SK-N-SH (cell line): Measurements from ENCODE around the gene CTTNBP2NL. TPM values are rescaled to one million over a fixed set of nuclear protein-coding genes. Genes with fewer than 3 reads are reported as not detected.
A peak's percentile ranks its signal among the peaks of the same experiment; 100 is the strongest.

Experiments used
- CTCF ChIA-PET: fragments of 300-600, 350-600 bp; formaldehyde crosslinking; extraction: SDS; loops from one replicate; lab custom pipeline; 2021; lab: Yijun Ruan, JAX
- POLR2A ChIA-PET: fragments of 350-600 bp; sonication (Branson Sonifier 250); formaldehyde crosslinking; extraction: SDS; loops from one replicate; lab custom pipeline; 2020; ENCODE audit warnings: antibody characterized with exemption, inconsistent platforms; lab: Yijun Ruan, JAX
- DNase-seq: peaks from one replicate; pipeline ENCODE4 v3.0.0; 2012
- H2AFZ ChIP-seq: fragments of 200-600 bp; sonication (generic); 2 replicates; pipeline ENCODE4 v1.8.1; 2016; ENCODE audit warnings: antibody characterized with exemption, mild to moderate bottlenecking, low read depth
- H3F3A ChIP-seq: fragments of 200-600 bp; sonication (generic); replicated peaks from 2 replicates; pipeline ENCODE3; 2016; ENCODE audit warnings: antibody characterized with exemption, mild to moderate bottlenecking; ENCODE audit not compliant: insufficient read depth
- H3K27ac ChIP-seq, 2 experiments: fragments of 200-500 bp in 1 of 2; fragments of 200-600 bp in 1 of 2; sonication (Bioruptor generic) in 1 of 2; sonication (generic), shearing (Covaris generic) in 1 of 2; 2 replicates each; pipeline versions ENCODE4 v1.5.1 to v1.6.1; 2014 to 2016; ENCODE audit warnings: low read depth in 2 of 2, inconsistent platforms in 1 of 2, low read length in 1 of 2, mild to moderate bottlenecking in 1 of 2, mixed read lengths in 1 of 2
- H3K27me3 ChIP-seq: fragments of 200-600 bp; sonication (generic), shearing (Covaris generic); 2 replicates; pipeline ENCODE4 v1.6.1; 2016; ENCODE audit warnings: mixed run types; ENCODE audit not compliant: insufficient read depth
- H3K36me3 ChIP-seq, 2 experiments: fragments of 200-500 bp in 1 of 2; fragments of 200-600 bp in 1 of 2; sonication (Bioruptor generic) in 1 of 2; sonication (generic) in 1 of 2; replicated peaks in 1 of 2; 2 replicates each; pipeline versions ENCODE3 to v1.5.1; 2014 to 2016; ENCODE audit warnings: low read length in 1 of 2, mild to moderate bottlenecking in 1 of 2; ENCODE audit not compliant: insufficient read depth in 2 of 2, control insufficient read depth in 1 of 2
- H3K4me1 ChIP-seq, 2 experiments: fragments of 200-500 bp in 1 of 2; fragments of 200-600 bp in 1 of 2; sonication (Bioruptor generic) in 1 of 2; sonication (generic), shearing (Covaris generic) in 1 of 2; 2 replicates each; pipeline versions ENCODE4 v1.5.1 to v1.6.1; 2014 to 2016; ENCODE audit warnings: low read depth in 1 of 2, low read length in 1 of 2, mixed run types in 1 of 2; ENCODE audit not compliant: insufficient read depth in 2 of 2, control insufficient read depth in 1 of 2
- H3K4me2 ChIP-seq: fragments of 200-600 bp; sonication (generic), shearing (Covaris generic); 2 replicates; pipeline ENCODE4 v1.6.1; 2017; ENCODE audit warnings: mixed run types
- H3K4me3 ChIP-seq, 2 experiments: fragments of 200-500 bp in 1 of 2; fragments of 200-600 bp in 1 of 2; sonication (Bioruptor generic) in 1 of 2; sonication (generic), shearing (Covaris generic) in 1 of 2; 2 replicates each; pipeline versions ENCODE4 v1.5.1 to v1.8.1; 2014 to 2016; ENCODE audit warnings: low read depth in 2 of 2, inconsistent platforms in 1 of 2, low read length in 1 of 2, mild to moderate bottlenecking in 1 of 2, mixed read lengths in 1 of 2, moderate library complexity in 1 of 2
- H3K79me2 ChIP-seq: fragments of 200-600 bp; sonication (generic); 2 replicates; pipeline ENCODE4 v1.8.1; 2017; ENCODE audit warnings: mild to moderate bottlenecking; ENCODE audit not compliant: insufficient read depth
- H3K9ac ChIP-seq: fragments of 200-600 bp; sonication (generic); 2 replicates; pipeline ENCODE4 v1.6.1; 2017; ENCODE audit warnings: mixed run types
- H3K9me2 ChIP-seq: fragments of 200-600 bp; sonication (generic); 2 replicates; pipeline ENCODE4 v1.6.1; 2017; ENCODE audit warnings: mixed run types
- H3K9me3 ChIP-seq: fragments of 200-600 bp; sonication (generic); 2 replicates; pipeline ENCODE4 v1.6.1; 2017; ENCODE audit warnings: mixed run types, mild to moderate bottlenecking, moderate library complexity
- H4K20me1 ChIP-seq: fragments of 200-600 bp; sonication (generic); 2 replicates; pipeline ENCODE4 v1.6.1; 2017; ENCODE audit warnings: mild to moderate bottlenecking, mixed run types; ENCODE audit not compliant: insufficient read depth
- ELF1 ChIP-seq: IDR thresholded peaks from 2 replicates; pipeline ENCODE4 v1.4.0; 2012
- EP300 ChIP-seq, 2 experiments: IDR thresholded peaks; 2 replicates each; pipeline versions ENCODE4 v1.4.0 to v1.6.1; 2012; ENCODE audit warnings: borderline replicate concordance in 1 of 2, low read depth in 1 of 2, low read length in 1 of 2
- FOSL2 ChIP-seq: IDR thresholded peaks from 2 replicates; pipeline ENCODE4 v1.4.0; 2012; ENCODE audit warnings: low read depth, mild to moderate bottlenecking, moderate library complexity, borderline replicate concordance
- FOXJ3 ChIP-seq: sonication (generic); formaldehyde crosslinking; IDR thresholded peaks from 2 replicates; pipeline ENCODE4 v1.5.1; 2020; ENCODE audit warnings: mild to moderate bottlenecking, missing genetic modification reagents
- GATA2 ChIP-seq: sonication (generic); formaldehyde crosslinking; IDR thresholded peaks from 2 replicates; pipeline ENCODE4 v1.5.0; 2020; ENCODE audit warnings: mild to moderate bottlenecking, missing genetic modification reagents
- IRF3 ChIP-seq: fragments of 150-350 bp; IDR thresholded peaks from 2 replicates; pipeline ENCODE4 v1.6.1; 2016; ENCODE audit warnings: mild to moderate bottlenecking, low read depth, low read length
- MEF2A ChIP-seq: IDR thresholded peaks from 2 replicates; pipeline ENCODE4 v1.4.0; 2012; ENCODE audit warnings: low read depth, borderline replicate concordance
- MXI1 ChIP-seq: IDR thresholded peaks from 2 replicates; pipeline ENCODE4 v1.6.1; 2012; ENCODE audit warnings: mild to moderate bottlenecking, low read depth, low read length, improper control_type of control experiment
- NFIC ChIP-seq: IDR thresholded peaks from 2 replicates; pipeline ENCODE4 v1.4.0; 2012; ENCODE audit warnings: borderline replicate concordance
- RAD21 ChIP-seq: IDR thresholded peaks from 2 replicates; pipeline ENCODE4 v1.6.1; 2012; ENCODE audit warnings: mild to moderate bottlenecking, low read length
- RCOR1 ChIP-seq: fragments of 150-350 bp; IDR thresholded peaks from 2 replicates; pipeline ENCODE4 v1.6.1; 2017; ENCODE audit warnings: antibody characterized with exemption, low read length
- RXRA ChIP-seq: IDR thresholded peaks from 2 replicates; pipeline ENCODE4 v1.4.0; 2012; ENCODE audit warnings: low read depth, mild to moderate bottlenecking, borderline replicate concordance
- SIN3A ChIP-seq: IDR thresholded peaks from 2 replicates; pipeline ENCODE4 v1.6.1; 2012; ENCODE audit warnings: low read depth, mild to moderate bottlenecking, low read length, moderate library complexity, borderline replicate concordance
- SMC3 ChIP-seq: IDR thresholded peaks from 2 replicates; pipeline ENCODE4 v1.6.1; 2012; ENCODE audit warnings: low read depth, low read length, improper control_type of control experiment
- TAF1 ChIP-seq: IDR thresholded peaks from 2 replicates; pipeline ENCODE4 v1.6.1; 2012; ENCODE audit warnings: low read depth, mild to moderate bottlenecking, low read length, moderate library complexity, borderline replicate concordance
- YY1 ChIP-seq: IDR thresholded peaks from 2 replicates; pipeline ENCODE4 v1.4.0; 2012; ENCODE audit warnings: low read depth, mild to moderate bottlenecking
- ZBTB33 ChIP-seq: IDR thresholded peaks from 2 replicates; pipeline ENCODE4 v1.4.0; 2012; ENCODE audit warnings: low read depth, borderline replicate concordance
- WGBS: methylation state at CpG from one replicate; pipeline ENCODE4 v1.1.6; 2017; ENCODE audit warnings: low lambda C conversion rate; 5-methylcytosine and 5-hydroxymethylcytosine counted together
- polyA plus RNA-seq, 3 experiments: library from polyadenylated mRNA; depleted of rRNA; stranded (reverse); fragments of >200 nt; gene quantifications; 2 replicates each; pipeline ENCODE4 v1.2.3, GENCODE V29; 2012
- TF ChIP-seq, protein P1 (sequence below): fragments of 200-600 bp; sonication (generic); IDR thresholded peaks from 2 replicates; pipeline ENCODE4 v1.6.1; 2017; ENCODE audit warnings: antibody characterized with exemption, mild to moderate bottlenecking, moderate library complexity

Gene CTTNBP2NL
- polyA plus RNA-seq, 1 of the 3 experiments (the other 2 are of a cell fraction) = 4.9 TPM

DNA sequence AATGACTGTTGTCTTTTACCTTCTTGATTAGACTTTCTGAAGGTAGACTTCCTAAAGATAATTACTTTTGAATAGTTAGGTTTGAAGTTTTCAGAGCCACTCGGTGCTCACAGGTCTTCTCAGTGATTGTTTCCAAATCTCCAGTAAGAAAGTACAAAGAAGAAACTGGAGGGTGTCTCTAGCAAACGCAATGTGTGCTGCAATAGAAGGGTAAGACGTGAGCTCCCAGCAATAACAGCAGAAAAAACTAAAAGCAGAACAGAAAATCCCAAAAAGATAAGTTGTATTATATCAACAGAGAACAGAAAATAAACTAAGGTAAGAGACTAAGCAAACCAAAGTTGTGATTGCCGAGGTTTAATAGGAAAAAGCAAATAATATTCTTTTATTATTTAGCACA is 1.8 kb downstream of the CTTNBP2NL start:
- DNase-seq = no peak

More for the DNA sequence above, 1.8 kb downstream of the CTTNBP2NL start:
- Histone ChIP-seq H3K36me3 (no peaks in the 10 kb centered on the region), H3K9me2 (no peaks in the 10 kb centered on the region), H3K4me3 (peak overlapping the region; percentile 96 to 97), H3K79me2 (peaks cover 82% of the 10 kb centered on the region), H3K4me2 (peak overlapping the region; percentile 94), H4K20me1 (peaks cover 57% of the 10 kb centered on the region), H3K4me1 (peaks cover 13 to 33% of the 10 kb centered on the region in 2 experiments), H3K27ac (no peak overlapping the region), H3K9ac (peak overlapping the region; percentile 96; the same call in 1 of the 2 replicates), H3K27me3 (no peaks in the 10 kb centered on the region), H3K9me3 (no peaks in the 10 kb centered on the region), H3F3A (peaks cover 23% of the 10 kb centered on the region), H2AFZ (no peak overlapping the region)
- ChIA-PET POLR2A (no interaction called here), CTCF (interaction anchor here (0.9 to 2.7 kb wide), 3 partner anchors 21 to 104 kb away, joined by 3 to 15 read pairs (median 8); no protein-coding TSS in a partner anchor)
- WGBS = 82% methylated on average over 4 of the region's 4 CpGs
- TF ChIP-seq IRF3 (no peak), ELF1 (no peak), YY1 (no peak), TAF1 (no peak), GATA2 (no peak), FOSL2 (no peak), ZBTB33 (no peak), RCOR1 (no peak), SMC3 (no peak), SIN3A (no peak), NFIC (no peak), FOXJ3 (no peak), RAD21 (no peak), MXI1 (no peak), EP300 (IDR thresholded peaks at IDR 0.05; ENCODE audit: borderline replicate concordance in 1 of 2, low read depth in 1 of 2, low read length in 1 of 2) (no peak), MEF2A (no peak), RXRA (no peak)
- TF ChIP-seq, protein P1, sequence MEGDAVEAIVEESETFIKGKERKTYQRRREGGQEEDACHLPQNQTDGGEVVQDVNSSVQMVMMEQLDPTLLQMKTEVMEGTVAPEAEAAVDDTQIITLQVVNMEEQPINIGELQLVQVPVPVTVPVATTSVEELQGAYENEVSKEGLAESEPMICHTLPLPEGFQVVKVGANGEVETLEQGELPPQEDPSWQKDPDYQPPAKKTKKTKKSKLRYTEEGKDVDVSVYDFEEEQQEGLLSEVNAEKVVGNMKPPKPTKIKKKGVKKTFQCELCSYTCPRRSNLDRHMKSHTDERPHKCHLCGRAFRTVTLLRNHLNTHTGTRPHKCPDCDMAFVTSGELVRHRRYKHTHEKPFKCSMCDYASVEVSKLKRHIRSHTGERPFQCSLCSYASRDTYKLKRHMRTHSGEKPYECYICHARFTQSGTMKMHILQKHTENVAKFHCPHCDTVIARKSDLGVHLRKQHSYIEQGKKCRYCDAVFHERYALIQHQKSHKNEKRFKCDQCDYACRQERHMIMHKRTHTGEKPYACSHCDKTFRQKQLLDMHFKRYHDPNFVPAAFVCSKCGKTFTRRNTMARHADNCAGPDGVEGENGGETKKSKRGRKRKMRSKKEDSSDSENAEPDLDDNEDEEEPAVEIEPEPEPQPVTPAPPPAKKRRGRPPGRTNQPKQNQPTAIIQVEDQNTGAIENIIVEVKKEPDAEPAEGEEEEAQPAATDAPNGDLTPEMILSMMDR = no peak
